ENCODE results near the gene PROC. TPM values are rescaled to one million over a fixed set of nuclear protein-coding genes. Genes with fewer than 3 reads are reported as not detected.

PROC gene
- not detected for total RNA-seq
- long read RNA-seq: 0 reads

- ATAC-seq (no peak), DNase-seq (no peak)
- intact Hi-C loops (cut with micrococcal nuclease): no loop called here
Observed at GRCh38 chr2:127418300-127419111, at the start of gene PROC. Gene PROC, plus strand, starts transcription at chr2:127418427. Its CDS starts 1,516 bp downstream, at chr2:127419943.

GRCh38 chr2:127370010-127370409 lies 48.2 kb upstream of the PROC start:
- intact Hi-C loops (cut with micrococcal nuclease): no loop called here
- ATAC-seq (no peak), DNase-seq (no peak)

GRCh38 chr2:127371037-127371436 lies 47.2 kb upstream of the PROC start:
- ATAC-seq: peak; percentile 87
- intact Hi-C loops (cut with micrococcal nuclease): no loop called here
- DNase-seq: peak; percentile 49

GRCh38 chr2:127373362-127374083 lies 44.7 kb upstream of the PROC start:
- ATAC-seq (no peak), DNase-seq (no peak)
- intact Hi-C loops (cut with micrococcal nuclease): no loop called here

- DNase-seq (no peak), ATAC-seq (no peak)
Observed at GRCh38 chr2:127376257-127376656, 42.0 kb upstream of the PROC start.

GRCh38 chr2:127377262-127377661 lies 41.0 kb upstream of the PROC start:
- intact Hi-C loops (cut with micrococcal nuclease): no loop called here
- ATAC-seq: no peak
- DNase-seq: no peak

More at GRCh38 chr2:127376257-127376656, 42.0 kb upstream of the PROC start:
- intact Hi-C loops (cut with micrococcal nuclease): no loop called here

- no peak for ATAC-seq
- intact Hi-C loops (cut with micrococcal nuclease): no loop called here
- DNase-seq: no peak
Observed at GRCh38 chr2:127378720-127379119, 39.5 kb upstream of the PROC start.

- intact Hi-C loops (cut with micrococcal nuclease): no loop called here
- DNase-seq (no peak), ATAC-seq (no peak)
Observed at GRCh38 chr2:127379712-127380355, 38.4 kb upstream of the PROC start.

- DNase-seq (no peak), ATAC-seq (no peak)
- intact Hi-C loops (cut with micrococcal nuclease): no loop called here
Observed at GRCh38 chr2:127381762-127382161, 36.5 kb upstream of the PROC start.

GRCh38 chr2:127382831-127383230 lies 35.4 kb upstream of the PROC start:
- intact Hi-C loops (cut with micrococcal nuclease): no loop called here
- peak; percentile 32 for ATAC-seq
- DNase-seq: peak; percentile 51

- no peak for ATAC-seq
- intact Hi-C loops (cut with micrococcal nuclease): no loop called here
- no peak for DNase-seq
Observed at GRCh38 chr2:127384529-127384928, 33.7 kb upstream of the PROC start.

GRCh38 chr2:127386246-127386645 lies 32.0 kb upstream of the PROC start:
- DNase-seq: no peak
- intact Hi-C loops (cut with micrococcal nuclease): no loop called here
- no peak for ATAC-seq

GRCh38 chr2:127386764-127387654 lies 31.2 kb upstream of the PROC start:
- intact Hi-C loops (cut with micrococcal nuclease): no loop called here
- ATAC-seq (peak; percentile 85), DNase-seq (peak; percentile 90)

GRCh38 chr2:127387655-127388422 lies 30.4 kb upstream of the PROC start, which contains the start of gene MAP3K2:
Gene MAP3K2, minus strand, starts transcription at chr2:127387975. Its CDS starts 44,846 bp downstream, at chr2:127343129.
- intact Hi-C loops (cut with micrococcal nuclease): no loop called here
- ATAC-seq (peak; percentile 92), DNase-seq (peak; percentile 98)

- intact Hi-C loops (cut with micrococcal nuclease): no loop called here
- ATAC-seq: no peak
- no peak for DNase-seq
Observed at GRCh38 chr2:127388423-127389164, 29.6 kb upstream of the PROC start.

- ATAC-seq (no peak), DNase-seq (no peak)
- intact Hi-C loops (cut with micrococcal nuclease): no loop called here
Observed at GRCh38 chr2:127389778-127390435, 28.3 kb upstream of the PROC start.

All from left ventricle myocardium superior (tissue), 1 donor.